Activated CD8-positive, alpha-beta T cell treated with anti-CD3 and anti-CD28 coated beads, Interleukin-2, amount 10 ng/mL, durations not matched to agents 7 days and 5 days (primary cell): ENCODE measurements around the gene TTC39A. TPM values are rescaled to one million over a fixed set of nuclear protein-coding genes. Genes with fewer than 3 reads are reported as not detected.

Experiments
- ATAC-seq: fragments of 150-1000 bp; cut with Tn5 transposase; one replicate; pipeline ENCODE4 v1.10.0; 2021; ENCODE audit warnings: moderate library complexity
- CTCF ChIA-PET: fragments of 350-600 bp; sonication (Branson Sonifier 250); formaldehyde crosslinking; loops from one replicate; lab custom pipeline; 2021; ENCODE audit warnings: antibody characterized with exemption; lab: Charles Lee
- POLR2A ChIA-PET: fragments of 350-600 bp; sonication (Branson Sonifier 250); formaldehyde crosslinking; loops from one replicate; lab custom pipeline; 2021; ENCODE audit warnings: antibody characterized with exemption; lab: Charles Lee
- DNase-seq: peaks from one replicate; pipeline ENCODE4 v3.0.0-alpha.2; 2020
- H3K27ac Mint-ChIP-seq: one replicate; pipeline ENCODE4 v1.8.0; 2021; ENCODE audit warnings: mild to moderate bottlenecking, mixed read lengths
- H3K27me3 Mint-ChIP-seq: one replicate; pipeline ENCODE4 v1.8.0; 2021; ENCODE audit warnings: low read depth, mixed read lengths
- H3K36me3 Mint-ChIP-seq: one replicate; pipeline ENCODE4 v1.8.0; 2021; ENCODE audit warnings: low read depth, mixed read lengths
- H3K4me1 Mint-ChIP-seq: one replicate; pipeline ENCODE4 v1.8.0; 2021; ENCODE audit warnings: low read depth, mixed read lengths
- H3K4me3 Mint-ChIP-seq: one replicate; pipeline ENCODE4 v1.8.0; 2021; ENCODE audit warnings: mild to moderate bottlenecking, mixed read lengths
- H3K9me3 Mint-ChIP-seq: one replicate; pipeline ENCODE4 v1.8.0; 2022; ENCODE audit warnings: mixed read lengths; ENCODE audit not compliant: insufficient read depth
- total RNA-seq, 2 experiments: library from RNA; stranded (reverse); gene quantifications; one replicate each; pipeline ENCODE4 v1.2.3, GENCODE V29; 2021

Gene TTC39A
- total RNA-seq, 2 experiments from 2014 or later: not detected

GRCh38 chr1:51323778-51324177 is 6.6 kb downstream of the TTC39A start:
- POLR2A ChIA-PET: no interaction called here

GRCh38 chr1:51322417-51323101 is 7.8 kb downstream of the TTC39A start:
- CTCF ChIA-PET: interaction anchor here (0.8 kb wide), 1 partner anchor 25 kb away, joined by 4 read pairs; no protein-coding TSS in a partner anchor
- no peak for ATAC-seq
- H3K27me3 Mint-ChIP-seq: peaks cover 25% of the 10 kb centered on the region

More at GRCh38 chr1:51323778-51324177, 6.6 kb downstream of the TTC39A start:
- Mint-ChIP-seq H3K36me3 (no peaks in the 10 kb centered on the region), H3K27ac (no peak overlapping the region), H3K27me3 (peaks cover 30% of the 10 kb centered on the region), H3K4me3 (no peak overlapping the region), H3K4me1 (no peaks in the 10 kb centered on the region), H3K9me3 (no peaks in the 10 kb centered on the region)
- DNase-seq: no peak
- ATAC-seq: no peak
- CTCF ChIA-PET: no interaction called here

GRCh38 chr1:51321924-51322280 is 8.5 kb downstream of the TTC39A start:
- H3K4me3 Mint-ChIP-seq: no peak overlapping the region
- H3K4me1 Mint-ChIP-seq: no peaks in the 10 kb centered on the region
- H3K27ac Mint-ChIP-seq: no peak overlapping the region
- no peaks in the 10 kb centered on the region for H3K36me3 Mint-ChIP-seq
- ChIA-PET POLR2A (no interaction called here), CTCF (interaction anchor here (0.8 kb wide), 1 partner anchor 25 kb away, joined by 4 read pairs; no protein-coding TSS in a partner anchor)
- no peak for ATAC-seq
- no peak for DNase-seq
- peaks cover 23% of the 10 kb centered on the region for H3K27me3 Mint-ChIP-seq
- no peaks in the 10 kb centered on the region for H3K9me3 Mint-ChIP-seq

More at GRCh38 chr1:51322417-51323101, 7.8 kb downstream of the TTC39A start:
- no peak for DNase-seq
- POLR2A ChIA-PET: no interaction called here
- H3K4me3 Mint-ChIP-seq: no peak overlapping the region
- no peaks in the 10 kb centered on the region for H3K4me1 Mint-ChIP-seq
- no peaks in the 10 kb centered on the region for H3K36me3 Mint-ChIP-seq
- H3K27ac Mint-ChIP-seq: no peak overlapping the region
- no peaks in the 10 kb centered on the region for H3K9me3 Mint-ChIP-seq

- POLR2A ChIA-PET: no interaction called here
- Mint-ChIP-seq H3K36me3 (no peaks in the 10 kb centered on the region), H3K27me3 (peaks cover 23% of the 10 kb centered on the region), H3K4me1 (peaks cover under 1% of the 10 kb centered on the region), H3K4me3 (no peak overlapping the region), H3K9me3 (no peaks in the 10 kb centered on the region), H3K27ac (no peak overlapping the region)
- DNase-seq: no peak
- no peak for ATAC-seq
- CTCF ChIA-PET: interaction anchor here (0.8 to 1.6 kb wide), 2 partner anchors 24 to 25 kb away, joined by 4 to 8 read pairs; no protein-coding TSS in a partner anchor
Observed at GRCh38 chr1:51320967-51321923, 9.1 kb downstream of the TTC39A start.

GRCh38 chr1:51317798-51318197 is 12.6 kb downstream of the TTC39A start:
- POLR2A ChIA-PET: interaction anchor here (1.4 kb wide), 1 partner anchor 11 kb away, joined by 3 read pairs; no protein-coding TSS in a partner anchor
- no peak for ATAC-seq

GRCh38 chr1:51316846-51317120 is 13.6 kb downstream of the TTC39A start:
- no peaks in the 10 kb centered on the region for H3K9me3 Mint-ChIP-seq
- CTCF ChIA-PET: no interaction called here
- H3K4me3 Mint-ChIP-seq: no peak overlapping the region
- peaks cover 7% of the 10 kb centered on the region for H3K27me3 Mint-ChIP-seq
- peak overlapping the region; percentile 21 for H3K27ac Mint-ChIP-seq
- POLR2A ChIA-PET: no interaction called here
- ATAC-seq (no peak), DNase-seq (no peak)
- H3K4me1 Mint-ChIP-seq: peaks cover 15% of the 10 kb centered on the region
- no peaks in the 10 kb centered on the region for H3K36me3 Mint-ChIP-seq

More at GRCh38 chr1:51317798-51318197, 12.6 kb downstream of the TTC39A start:
- DNase-seq: no peak
- Mint-ChIP-seq H3K27ac (no peak overlapping the region), H3K36me3 (no peaks in the 10 kb centered on the region), H3K4me1 (peaks cover 15% of the 10 kb centered on the region), H3K27me3 (peaks cover 9% of the 10 kb centered on the region), H3K4me3 (no peak overlapping the region), H3K9me3 (no peaks in the 10 kb centered on the region)
- CTCF ChIA-PET: no interaction called here

GRCh38 chr1:51316113-51316845 is 14.1 kb downstream of the TTC39A start:
- Mint-ChIP-seq H3K36me3 (no peaks in the 10 kb centered on the region), H3K27me3 (peaks cover 7% of the 10 kb centered on the region), H3K9me3 (no peaks in the 10 kb centered on the region), H3K4me1 (peaks cover 17% of the 10 kb centered on the region), H3K4me3 (no peak overlapping the region), H3K27ac (peak overlapping the region; percentile 21)
- POLR2A ChIA-PET: no interaction called here
- DNase-seq (no peak), ATAC-seq (no peak)
- CTCF ChIA-PET: no interaction called here

- Mint-ChIP-seq H3K9me3 (no peaks in the 10 kb centered on the region), H3K27ac (no peak overlapping the region), H3K27me3 (peaks cover 5% of the 10 kb centered on the region), H3K4me1 (peaks cover 25% of the 10 kb centered on the region), H3K4me3 (no peak overlapping the region), H3K36me3 (no peaks in the 10 kb centered on the region)
- no peak for ATAC-seq
- no peak for DNase-seq
- CTCF ChIA-PET: interaction anchor here (0.7 kb wide), 1 partner anchor 18 kb away, joined by 3 read pairs; no protein-coding TSS in a partner anchor
- POLR2A ChIA-PET: no interaction called here
Observed at GRCh38 chr1:51314974-51315373, 15.4 kb downstream of the TTC39A start.

GRCh38 chr1:51313961-51314777 is 16.2 kb downstream of the TTC39A start:
- ATAC-seq (no peak), DNase-seq (no peak)
- H3K36me3 Mint-ChIP-seq: no peaks in the 10 kb centered on the region
- POLR2A ChIA-PET: no interaction called here
- H3K9me3 Mint-ChIP-seq: no peaks in the 10 kb centered on the region
- H3K27me3 Mint-ChIP-seq: peaks cover 2% of the 10 kb centered on the region
- no peak overlapping the region for H3K4me3 Mint-ChIP-seq
- H3K4me1 Mint-ChIP-seq: peaks cover 25% of the 10 kb centered on the region
- H3K27ac Mint-ChIP-seq: peak overlapping the region; percentile 27
- CTCF ChIA-PET: no interaction called here

GRCh38 chr1:51313268-51313852 is 17.0 kb downstream of the TTC39A start:
- ChIA-PET CTCF (interaction anchor here (0.8 to 1.2 kb wide), 2 partner anchors 12 to 125 kb away, joined by 3 read pairs; no protein-coding TSS in a partner anchor), POLR2A (no interaction called here)
- H3K36me3 Mint-ChIP-seq: no peaks in the 10 kb centered on the region
- H3K4me1 Mint-ChIP-seq: peaks cover 25% of the 10 kb centered on the region
- DNase-seq (no peak), ATAC-seq (no peak)
- H3K9me3 Mint-ChIP-seq: no peaks in the 10 kb centered on the region
- peak overlapping the region; percentile 22 for H3K27ac Mint-ChIP-seq
- no peaks in the 10 kb centered on the region for H3K27me3 Mint-ChIP-seq
- H3K4me3 Mint-ChIP-seq: no peak overlapping the region
